ENCODE data around the gene KNTC1. TPM values are rescaled to one million over a fixed set of nuclear protein-coding genes. Genes with fewer than 3 reads are reported as not detected.
A peak's percentile ranks its signal among the peaks of the same experiment; 100 is the strongest.

Gene KNTC1
- total and polyA plus RNA-seq, 2 of the 8 experiments (the other 6 are each of a cell fraction or from before 2014, with no cell fraction given), result 52.7 to 80.2 TPM

GRCh38 chr12:122516544-122517361 is 10.3 kb upstream of the KNTC1 start:
- Histone ChIP-seq H4K91ac (replicated peaks; ENCODE audit: insufficient read length, low read length) (no peak overlapping the region), H4K8ac (ENCODE audit: extremely low read depth, insufficient read depth, low read length) (no peak overlapping the region), H3K79me2 (ENCODE audit: control insufficient read depth in 1 of 2, insufficient read depth in 2 of 2, low read length in 2 of 2) (peaks cover 0 to 72% of the 10 kb centered on the region in 2 experiments; a peak in 3 of 4 replicates), H3K4me2 (ENCODE audit: insufficient read depth in 1 of 2, low read depth in 2 of 2, low read length in 2 of 2) (no peak overlapping the region), H2BK120ac (replicated peaks; ENCODE audit: low read depth, low read length) (no peak overlapping the region), H3K23ac (ENCODE audit: insufficient read length) (no peak overlapping the region), H3K36me3 (ENCODE audit: control insufficient read depth in 2 of 4, insufficient read depth in 4 of 4, low read length in 3 of 4) (peaks cover 56 to 100% (median 90%) of the 10 kb centered on the region in 4 experiments), H2BK12ac (ENCODE audit: low read depth, low read length) (no peak overlapping the region), H3K4me1 (replicated peaks in 1 of 4; ENCODE audit: control insufficient read depth in 3 of 4, insufficient read depth in 4 of 4, low read length in 3 of 4) (no peaks in the 10 kb centered on the region), H3K18ac (ENCODE audit: extremely low read depth, low read length) (no peak overlapping the region), H3K9ac (replicated peaks in 1 of 4; ENCODE audit: extremely low read depth in 1 of 4, low read depth in 3 of 4, low read length in 3 of 4) (no peak overlapping the region), H2AK5ac (ENCODE audit: low read depth, low read length) (no peak overlapping the region), H2AFZ (ENCODE audit: low read length) (no peak overlapping the region), H3K4me3 (ENCODE audit: extremely low read depth in 1 of 4, insufficient read depth in 2 of 4, low read depth in 3 of 4, low read length in 4 of 4) (no peak overlapping the region), H4K5ac (ENCODE audit: insufficient read length, low read depth, low read length) (no peak overlapping the region), H3K23me2 (ENCODE audit: low read depth, low read length) (no peaks in the 10 kb centered on the region), H3K9me3 (ENCODE audit: insufficient read depth in 2 of 2, low read depth in 1 of 2, low read length in 1 of 2) (no peaks in the 10 kb centered on the region), H2BK20ac (ENCODE audit: low read length) (no peak overlapping the region), H3K14ac (ENCODE audit: insufficient read length) (no peak overlapping the region), H3K4ac (replicated peaks; ENCODE audit: insufficient read length, low read depth, low read length) (no peak overlapping the region), H3K27me3 (replicated peaks in 1 of 4; ENCODE audit: control insufficient read depth in 3 of 4, extremely low read depth in 1 of 4, insufficient read depth in 3 of 4, low read length in 3 of 4) (no peaks in the 10 kb centered on the region), H3K79me1 (ENCODE audit: low read depth, low read length) (no peaks in the 10 kb centered on the region; the same call in 1 of the 2 replicates), H3K27ac (ENCODE audit: low read depth, low read length) (no peak overlapping the region), H4K20me1 (replicated peaks in 1 of 2; ENCODE audit: control insufficient read depth in 1 of 2, insufficient read depth in 2 of 2, low read length in 2 of 2) (peaks cover 3 to 6% of the 10 kb centered on the region in 2 experiments), H3K56ac (replicated peaks; ENCODE audit: insufficient read length, low read depth, low read length) (no peak overlapping the region), H2BK15ac (ENCODE audit: low read length) (no peak overlapping the region), H2BK5ac (ENCODE audit: low read depth, low read length) (no peak overlapping the region)
- TF ChIP-seq CEBPB (IDR thresholded peaks at IDR 0.05; ENCODE audit: low read depth, low read length), result no peak
- no peak for TF ChIP-seq GABPA (IDR thresholded peaks at IDR 0.05; ENCODE audit: borderline replicate concordance, insufficient read depth, low read length)
- TF ChIP-seq EP300 (IDR thresholded peaks at IDR 0.05; ENCODE audit: borderline replicate concordance in 1 of 2, low read depth in 2 of 2, low read length in 2 of 2), result no peak
- TF ChIP-seq CBX8 (IDR thresholded peaks at IDR 0.05; ENCODE audit: borderline replicate concordance, low read depth, low read length), result no peak
- peak; percentile 64 for TF ChIP-seq POLR2AphosphoS5 (IDR thresholded peaks at IDR 0.05; ENCODE audit: low read depth, low read length)
- ChIA-PET POLR2A (ENCODE audit: partially characterized antibody) (interaction anchor here (0.6 to 49.0 kb wide), 3 partner anchors 10 to 46 kb away, joined by 4 to 1221 read pairs (median 1221); partner anchors contain the start of genes KNTC1, RSRC2 and ZCCHC8), CTCF (ENCODE audit: partially characterized antibody) (interaction anchor here (0.6 kb wide), 1 partner anchor 110 kb away, joined by 3 read pairs; no protein-coding TSS in a partner anchor)
- FAIRE-seq (no peak), DNase-seq (ENCODE audit: low read depth in 1 of 2, low spot score in 2 of 2) (no peak)
- WGBS, 2 experiments (ENCODE audit: extremely low coverage in 1 of 2, insufficient coverage in 1 of 2, insufficient read length in 1 of 2, insufficient replicate concordance in 2 of 2, low coverage in 1 of 2, low lambda C conversion rate in 2 of 2, missing lambda C conversion rate in 1 of 2), result 95% methylated on average over 13 of the region's 13 CpGs; no CpG with 5 or more reads in 1 of the 2 experiments
